D721Med (cell line): ENCODE measurements around the gene BHMT2.

ENCODE experiments used
- DNase-seq: peaks from one replicate; pipeline ENCODE4 v3.0.0; 2011; ENCODE audit warnings: low spot score; ENCODE audit not compliant: insufficient read length
- FAIRE-seq: peaks from 2 replicates; lab custom pipeline; 2011; peaks lifted over from hg19 to GRCh38; lab: Jason Lieb, UNC
- CTCF ChIP-seq: IDR thresholded peaks from 2 replicates; pipeline ENCODE4 v1.5.1; 2012; ENCODE audit warnings: mild to moderate bottlenecking, control low read depth; ENCODE audit not compliant: insufficient read depth; ENCODE audit errors: missing control alignments

Gene BHMT2

GRCh38 chr5:79059674-79060073 lies 9.9 kb upstream of the BHMT2 start:
- no peak for TF ChIP-seq CTCF
- peak; percentile 55 for FAIRE-seq

GRCh38 chr5:79062436-79062835 lies 7.1 kb upstream of the BHMT2 start:
- no peak for TF ChIP-seq CTCF
- DNase-seq (no peak), FAIRE-seq (no peak)

More at GRCh38 chr5:79059674-79060073, 9.9 kb upstream of the BHMT2 start:
- no peak for DNase-seq

GRCh38 chr5:79070350-79070667 lies 742 bp downstream of the BHMT2 start:
- FAIRE-seq: no peak
- no peak for DNase-seq
- TF ChIP-seq CTCF: no peak

GRCh38 chr5:79074641-79075040 lies 5.1 kb downstream of the BHMT2 start:
- DNase-seq (no peak), FAIRE-seq (no peak)
- TF ChIP-seq CTCF: no peak

- TF ChIP-seq CTCF: no peak
- DNase-seq (no peak), FAIRE-seq (no peak)
Measured at GRCh38 chr5:79075646-79076426, 6.3 kb downstream of the BHMT2 start.

GRCh38 chr5:79076819-79077218 lies 7.3 kb downstream of the BHMT2 start:
- FAIRE-seq (no peak), DNase-seq (no peak)
- no peak for TF ChIP-seq CTCF

- TF ChIP-seq CTCF: no peak
- FAIRE-seq (no peak), DNase-seq (no peak)
Measured at GRCh38 chr5:79077680-79078365, 8.3 kb downstream of the BHMT2 start.
